DND-41 (cell line): ENCODE results near the gene SEC16A.

ENCODE experiments used
- ATAC-seq: fragments of 200-7000 bp; cut with Tn5 transposase; 3 replicates; pipeline ENCODE4 v1.9.1; 2021; ENCODE audit warnings: low read depth; ENCODE audit not compliant: insufficient read depth
- DNase-seq: peaks from one replicate; pipeline ENCODE4 v3.0.0-alpha.2; 2020
- H2AFZ ChIP-seq: 2 replicates; pipeline ENCODE4 v1.6.0; 2012; ENCODE audit warnings: low read depth, low read length
- H3K27ac ChIP-seq: 2 replicates; pipeline ENCODE4 v1.5.1; 2012; ENCODE audit warnings: low read length, inconsistent platforms
- H3K27me3 ChIP-seq: fragments of 200-600 bp; sonication (generic); 2 replicates; pipeline ENCODE4 v1.6.0; 2012; ENCODE audit warnings: low read length, mild to moderate bottlenecking, inconsistent platforms; ENCODE audit not compliant: insufficient read depth, poor library complexity
- H3K36me3 ChIP-seq: 2 replicates; pipeline ENCODE4 v1.5.1; 2012; ENCODE audit warnings: low read length, inconsistent platforms; ENCODE audit not compliant: insufficient read depth
- H3K4me1 ChIP-seq: 2 replicates; pipeline ENCODE4 v1.5.1; 2012; ENCODE audit warnings: mild to moderate bottlenecking, low read length; ENCODE audit not compliant: insufficient read depth
- H3K4me2 ChIP-seq: 2 replicates; pipeline ENCODE4 v1.6.0; 2012; ENCODE audit warnings: mild to moderate bottlenecking, moderate library complexity, low read length, inconsistent platforms; ENCODE audit not compliant: insufficient read depth
- H3K4me3 ChIP-seq, 2 experiments: fragments of 200-600 bp in 1 of 2; shearing (Covaris generic) in 1 of 2; 2 replicates each; pipeline ENCODE4 v1.5.1; 2012 to 2016; ENCODE audit warnings: inconsistent platforms in 2 of 2, low read length in 2 of 2, mild to moderate bottlenecking in 2 of 2, low read depth in 1 of 2, moderate library complexity in 1 of 2
- H3K79me2 ChIP-seq: 2 replicates; pipeline ENCODE4 v1.6.0; 2012; ENCODE audit warnings: low read length, inconsistent platforms; ENCODE audit not compliant: insufficient read depth
- H3K9ac ChIP-seq: 2 replicates; pipeline ENCODE4 v1.6.0; 2012; ENCODE audit warnings: low read depth, mild to moderate bottlenecking, inconsistent platforms, low read length, moderate library complexity
- H3K9me3 ChIP-seq: 2 replicates; pipeline ENCODE4 v1.5.1; 2012; ENCODE audit warnings: low read length, moderate library complexity, mild to moderate bottlenecking, inconsistent platforms; ENCODE audit not compliant: insufficient read depth, severe bottlenecking
- H4K20me1 ChIP-seq: 2 replicates; pipeline ENCODE4 v1.6.0; 2012; ENCODE audit warnings: low read length; ENCODE audit not compliant: insufficient read depth
- CTCF ChIP-seq: IDR thresholded peaks from 2 replicates; pipeline ENCODE4 v1.5.1; 2012; ENCODE audit warnings: borderline replicate concordance, low read length, moderate library complexity, mild to moderate bottlenecking; ENCODE audit not compliant: poor library complexity, severe bottlenecking; ENCODE audit errors: extremely low read depth
- EZH2 ChIP-seq: IDR thresholded peaks from 3 replicates; pipeline ENCODE4 v1.6.1; 2012; ENCODE audit warnings: borderline replicate concordance, low read depth, mild to moderate bottlenecking, moderate library complexity, low read length, inconsistent platforms; ENCODE audit not compliant: severe bottlenecking

Gene SEC16A

GRCh38 chr9:136400038-136400834 lies 82.6 kb downstream of the SEC16A start, which contains the start of gene SNAPC4:
SNAPC4 (minus strand) TSS chr9:136400170; CDS start chr9:136398428, 1,742 bp downstream.
- Histone ChIP-seq H2AFZ (peak within 1 kb of the TSS; percentile 81), H3K79me2 (peaks cover 26% of the 10 kb centered on the region), H3K9ac (peak within 1 kb of the TSS; percentile 79), H4K20me1 (peaks cover 17% of the 10 kb centered on the region), H3K27me3 (no peaks in the 10 kb centered on the region), H3K4me2 (peak within 1 kb of the TSS; percentile 96), H3K4me3 (peak within 1 kb of the TSS; percentile 77 to 94), H3K4me1 (peaks cover 27% of the 10 kb centered on the region), H3K36me3 (peaks cover 64% of the 10 kb centered on the region), H3K9me3 (no peaks in the 10 kb centered on the region), H3K27ac (peak within 1 kb of the TSS; percentile 49)
- peak; percentile 85 for DNase-seq
- peak; percentile 87 for TF ChIP-seq CTCF
- no peak for TF ChIP-seq EZH2
- ATAC-seq, result peak; percentile 89

- peak overlapping the region; percentile 81 for H2AFZ ChIP-seq
These were observed 83.4 kb downstream of the SEC16A start for GRCh38 chr9:136399176-136400037.

GRCh38 chr9:136398286-136398685 lies 84.6 kb downstream of the SEC16A start:
- H3K27me3 ChIP-seq, result no peaks in the 10 kb centered on the region
- H3K4me3 ChIP-seq, result peak overlapping the region in 1 of 2 experiments; percentile 77; a peak in 2 of 4 replicates
- no peak for ATAC-seq
- peaks cover 17% of the 10 kb centered on the region for H4K20me1 ChIP-seq
- no peak for TF ChIP-seq CTCF
- no peak for TF ChIP-seq EZH2
- H3K9me3 ChIP-seq, result no peaks in the 10 kb centered on the region
- H3K79me2 ChIP-seq, result peaks cover 26% of the 10 kb centered on the region
- peak overlapping the region; percentile 96 for H3K4me2 ChIP-seq
- H3K36me3 ChIP-seq, result peaks cover 65% of the 10 kb centered on the region
- no peak overlapping the region for H3K27ac ChIP-seq
- H3K9ac ChIP-seq, result peak overlapping the region; percentile 79; the same call in 1 of the 2 replicates
- H3K4me1 ChIP-seq, result peaks cover 27% of the 10 kb centered on the region
- H2AFZ ChIP-seq, result no peak overlapping the region
- no peak for DNase-seq

More at GRCh38 chr9:136399176-136400037, 83.4 kb downstream of the SEC16A start:
- peak overlapping the region; percentile 77 to 94 for H3K4me3 ChIP-seq
- ATAC-seq, result peak; percentile 8; the same call in 1 of the 3 replicates
- no peaks in the 10 kb centered on the region for H3K9me3 ChIP-seq
- DNase-seq, result no peak
- peaks cover 27% of the 10 kb centered on the region for H3K4me1 ChIP-seq
- TF ChIP-seq CTCF (no peak), EZH2 (no peak)
- H3K27me3 ChIP-seq, result no peaks in the 10 kb centered on the region
- H3K9ac ChIP-seq, result peak overlapping the region; percentile 79
- H4K20me1 ChIP-seq, result peaks cover 17% of the 10 kb centered on the region
- peak overlapping the region; percentile 3 for H3K27ac ChIP-seq
- peak overlapping the region; percentile 96 for H3K4me2 ChIP-seq
- peaks cover 64% of the 10 kb centered on the region for H3K36me3 ChIP-seq
- peaks cover 26% of the 10 kb centered on the region for H3K79me2 ChIP-seq
